OCI-M1 (cell line): ENCODE measurements around the gene SCN2B.

ENCODE experiments used
- DNase-seq: peaks from one replicate; lab custom pipeline; 2025; lab: John Stamatoyannopoulos, UW

Gene SCN2B

DNA sequence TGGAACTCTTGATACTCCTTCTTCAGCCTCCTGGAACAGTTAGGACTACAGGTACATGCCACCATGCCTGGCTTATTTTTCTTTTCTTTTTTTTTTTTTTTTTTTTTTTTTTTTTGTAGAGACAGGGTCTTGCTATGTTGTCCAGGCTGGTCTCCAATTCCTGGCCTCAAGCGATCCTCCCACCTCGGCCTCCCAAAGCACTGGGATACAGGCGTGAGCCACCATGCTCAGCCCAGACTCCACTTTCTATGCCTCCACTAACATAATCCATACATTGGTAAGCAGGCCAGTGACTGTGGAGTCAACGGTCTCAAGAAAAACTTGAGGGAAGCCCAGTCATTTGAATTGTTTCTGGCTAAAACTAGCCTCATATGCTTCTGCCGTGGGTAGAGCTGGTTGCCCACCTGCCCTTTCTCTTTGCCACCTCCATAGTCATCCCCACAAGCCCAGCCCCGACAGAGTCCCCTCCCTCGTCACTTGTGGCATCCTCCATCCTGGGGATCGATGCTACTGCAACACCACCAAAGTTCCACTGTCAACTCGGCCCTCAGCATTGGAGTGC is 2.4 kb downstream of the SCN2B start:
- DNase-seq, result no peak

GRCh38 chr11:118172356-118172755 is 4.1 kb downstream of the SCN2B start:
- no peak for DNase-seq

- DNase-seq, result peak; percentile 86
Observed at GRCh38 chr11:118171269-118172062, 5.0 kb downstream of the SCN2B start.

- no peak for DNase-seq
Observed at GRCh38 chr11:118170882-118171268, 5.6 kb downstream of the SCN2B start.

- no peak for DNase-seq
Observed at GRCh38 chr11:118170231-118170630, 6.2 kb downstream of the SCN2B start.

DNA sequence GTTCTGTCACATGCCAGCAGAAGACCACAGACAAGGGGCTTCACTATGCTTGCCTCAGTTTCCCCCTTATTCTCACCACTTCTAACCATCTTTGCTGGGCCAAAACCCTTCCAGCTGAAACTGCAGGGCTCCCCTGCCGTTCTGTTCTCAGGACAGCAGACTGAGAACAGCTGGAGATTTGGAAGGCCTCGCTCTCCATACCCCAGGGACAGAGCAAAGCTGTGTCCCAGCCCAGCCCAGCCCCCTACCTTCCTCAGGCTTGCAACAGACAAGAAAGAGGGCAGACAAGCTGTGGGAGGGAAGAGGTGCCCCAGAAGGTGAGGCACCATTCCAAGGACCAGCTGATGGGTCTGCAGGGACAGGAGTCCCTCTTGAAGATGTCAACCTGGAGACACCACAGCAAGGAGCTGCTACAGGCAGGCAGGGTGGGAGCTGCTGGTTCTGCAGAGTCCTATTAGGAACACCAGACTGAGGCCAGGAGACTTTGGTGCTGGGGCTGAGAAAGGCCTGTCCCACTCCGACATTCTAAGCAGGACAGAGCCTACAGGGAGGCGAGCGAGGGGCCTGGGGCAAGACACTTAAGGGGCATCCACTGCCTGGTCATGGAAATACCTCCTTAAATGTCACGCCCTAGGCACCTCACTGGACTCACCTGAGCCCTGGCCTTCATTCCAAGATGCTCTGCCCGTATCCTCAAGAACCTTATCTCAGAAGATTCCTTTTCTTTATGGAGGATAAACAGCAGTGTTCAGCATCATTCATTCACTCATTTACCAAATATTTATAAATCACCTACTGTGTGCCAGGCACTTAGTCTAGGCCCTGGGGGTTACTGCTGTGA is 6.9 kb downstream of the SCN2B start:
- DNase-seq, result no peak

- no peak for DNase-seq
Observed at GRCh38 chr11:118168751-118169150, 7.7 kb downstream of the SCN2B start.

GRCh38 chr11:118168316-118168715 is 8.1 kb downstream of the SCN2B start:
- DNase-seq, result no peak

DNA sequence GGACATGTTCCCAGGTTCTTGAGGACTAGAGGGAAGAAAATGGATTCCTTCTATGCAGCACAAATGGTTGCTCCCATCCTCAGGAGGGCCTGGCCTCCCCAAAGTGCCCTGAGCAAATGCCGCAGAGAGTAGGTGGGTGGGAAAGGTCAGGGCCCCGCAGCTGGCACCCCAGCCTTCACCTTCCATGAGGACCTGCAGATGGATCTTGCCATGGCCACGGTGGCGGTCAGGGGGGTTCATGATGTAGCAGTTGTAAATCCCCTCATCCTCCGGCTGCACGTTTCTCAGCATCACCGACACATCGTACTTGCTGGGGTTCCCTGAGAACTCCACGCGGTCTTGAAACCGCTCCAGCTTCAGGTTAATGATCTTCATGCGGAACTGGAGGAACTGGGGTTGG is 8.5 kb downstream of the SCN2B start:
- DNase-seq, result no peak

DNA sequence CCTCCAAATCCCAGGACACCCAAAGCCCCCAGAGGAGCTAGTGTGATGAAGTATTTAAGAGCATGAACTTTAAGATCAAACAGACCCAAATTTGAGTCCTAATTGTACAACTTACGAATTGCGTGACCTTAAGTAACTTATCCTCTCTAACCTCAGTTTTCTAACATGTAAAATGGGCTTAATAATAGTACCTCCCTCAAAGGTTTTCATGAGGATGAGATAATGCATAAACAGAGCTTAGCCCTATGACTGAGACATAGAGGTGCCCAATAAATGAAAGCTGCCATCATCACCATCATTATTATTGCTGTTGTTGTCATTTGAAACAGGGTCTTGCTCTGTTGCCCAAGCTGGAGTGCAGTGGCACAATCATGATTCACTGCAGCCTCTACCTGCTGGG is 9.2 kb downstream of the SCN2B start:
- no peak for DNase-seq

DNA sequence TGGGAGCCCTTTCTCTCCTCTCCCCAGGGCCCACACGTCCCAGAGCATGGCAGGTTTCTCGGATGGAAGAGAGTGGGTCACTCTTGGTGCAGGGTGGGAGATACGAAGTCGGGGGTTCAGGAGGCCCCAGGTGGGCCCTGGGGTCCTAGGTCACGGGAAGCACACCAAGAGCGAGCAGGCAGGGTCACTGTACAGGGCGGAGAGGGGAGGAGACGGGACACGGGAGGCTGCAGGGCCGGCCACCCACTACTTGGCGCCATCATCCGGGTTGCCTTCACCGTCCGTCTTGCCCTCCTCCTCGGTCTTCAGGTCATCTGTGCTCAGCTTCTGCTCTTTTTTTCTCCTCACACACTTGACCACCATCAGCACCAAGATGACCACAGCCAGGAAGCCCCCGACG is 9.8 kb downstream of the SCN2B start:
- no peak for DNase-seq

DNA sequence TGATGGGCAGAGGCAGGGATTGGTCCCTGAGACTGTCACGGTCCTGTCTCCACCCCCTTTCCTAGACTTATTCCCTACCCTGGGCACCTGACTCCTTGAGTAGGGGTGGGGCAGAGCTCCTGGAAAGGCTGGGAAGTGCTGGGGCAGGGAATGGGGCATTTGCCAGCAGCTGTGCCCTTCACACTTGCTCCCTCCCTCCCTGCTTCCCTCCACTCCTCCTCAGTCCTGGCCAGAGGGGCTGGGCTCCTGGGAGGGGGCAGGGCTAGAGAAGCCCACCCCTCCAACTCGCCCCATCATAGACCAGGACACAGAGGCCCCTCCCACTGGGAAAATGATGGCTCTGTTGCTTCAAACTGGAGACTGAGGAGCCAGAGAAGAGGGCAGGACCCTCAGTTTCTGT is 11.6 kb downstream of the SCN2B start:
- DNase-seq, result no peak

DNA sequence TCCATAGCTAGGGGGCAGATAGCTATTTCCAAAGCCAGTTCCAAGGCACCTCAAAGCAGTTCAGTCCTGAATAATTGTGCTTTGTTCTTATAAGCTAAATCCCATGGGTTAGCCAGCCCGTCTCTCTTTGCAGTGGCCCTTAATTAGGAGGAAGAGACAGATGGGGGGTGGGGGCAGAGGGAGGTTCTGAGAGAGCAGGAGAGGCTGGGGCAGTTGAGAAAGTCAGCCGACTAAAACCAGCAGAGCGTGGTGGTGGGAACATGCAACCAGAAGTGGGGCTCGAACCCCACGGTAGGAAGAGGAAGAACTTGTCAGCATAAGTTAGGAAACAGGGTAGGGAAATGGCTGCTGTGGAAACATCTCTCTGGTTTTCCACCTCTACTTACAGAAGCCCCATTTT is 12.9 kb downstream of the SCN2B start:
- DNase-seq, result no peak

DNA sequence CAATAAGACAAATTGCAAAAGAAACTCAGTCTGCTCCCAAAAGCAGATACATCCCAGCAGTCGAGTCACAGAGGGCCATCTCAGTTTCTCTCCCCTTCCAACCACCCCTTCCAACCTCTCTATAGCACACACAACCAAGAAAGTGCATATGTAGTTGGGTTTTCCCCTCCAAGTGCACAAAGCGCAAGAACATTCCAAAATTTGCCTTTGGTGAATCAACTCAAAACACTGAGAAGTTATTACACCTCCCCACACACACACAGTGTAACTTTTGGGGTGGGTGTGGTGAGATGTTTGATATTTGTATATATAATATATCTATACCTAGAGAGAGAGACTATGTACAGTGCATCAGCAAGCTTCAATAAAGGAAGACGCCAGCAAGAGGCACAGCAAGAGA is 13.6 kb downstream of the SCN2B start:
- no peak for DNase-seq

DNA sequence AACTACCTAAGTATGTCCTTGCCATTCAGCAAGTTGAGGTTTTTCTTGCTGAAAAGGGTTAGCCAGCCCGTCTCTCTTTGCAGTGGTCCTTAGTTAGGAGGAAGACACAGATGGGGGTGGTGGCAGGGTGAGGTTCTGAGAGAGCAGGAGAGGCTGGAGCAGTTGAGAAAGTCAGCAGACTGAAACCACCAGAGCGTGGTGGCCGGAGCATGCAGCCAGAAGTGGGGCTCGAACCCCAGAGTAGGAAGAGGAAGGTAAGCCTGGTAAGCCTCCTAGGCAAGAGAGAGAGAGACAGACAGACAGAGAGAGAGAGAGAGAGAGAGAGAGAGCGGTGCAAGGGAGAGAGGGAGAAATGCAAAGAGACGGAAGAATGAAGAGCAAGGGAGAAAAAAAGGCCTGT is 14.7 kb downstream of the SCN2B start:
- no peak for DNase-seq

- DNase-seq, result no peak
Observed at GRCh38 chr11:118157186-118157895, 19.1 kb downstream of the SCN2B start.

GRCh38 chr11:118156531-118157185 is 19.8 kb downstream of the SCN2B start:
- DNase-seq, result no peak

DNA sequence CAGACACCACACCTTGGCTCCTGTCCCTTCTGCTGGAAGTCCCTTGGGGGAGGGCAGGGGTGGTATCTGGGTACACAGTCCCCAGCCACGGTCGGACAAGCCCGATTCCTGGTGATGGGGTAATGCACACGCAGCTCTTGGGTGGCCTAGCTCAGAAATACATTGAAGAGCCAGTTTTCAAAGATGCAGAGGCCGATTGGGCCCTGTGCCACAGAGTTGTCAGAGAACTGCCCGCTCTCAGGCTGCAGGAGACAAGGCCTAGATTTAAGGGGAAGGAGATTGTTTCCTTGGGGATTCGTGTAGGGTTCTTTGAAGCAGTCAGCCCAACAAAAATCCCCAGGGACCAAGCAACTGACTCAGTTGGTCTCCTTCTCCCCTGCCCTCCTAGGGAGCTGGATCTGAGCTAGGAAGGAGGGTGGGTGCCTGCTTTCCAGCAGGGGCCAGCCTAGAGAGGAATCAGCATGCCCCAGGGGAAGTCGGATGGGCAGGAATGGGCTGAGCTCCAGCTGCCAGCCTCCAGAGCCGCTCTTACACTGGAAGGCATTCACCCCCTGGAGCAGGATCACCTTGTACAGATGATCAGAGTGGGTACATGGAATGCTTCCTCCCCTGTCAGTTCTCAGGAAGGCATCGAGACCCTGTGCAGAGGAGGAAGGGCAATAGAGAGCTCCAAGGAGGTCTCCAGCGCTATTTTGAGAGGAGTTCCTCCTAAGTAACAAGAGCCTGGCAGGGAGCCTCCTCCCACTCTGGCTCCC is 20.5 kb downstream of the SCN2B start:
- DNase-seq, result no peak

GRCh38 chr11:118154641-118155040 is 21.8 kb downstream of the SCN2B start:
- DNase-seq, result no peak

DNA sequence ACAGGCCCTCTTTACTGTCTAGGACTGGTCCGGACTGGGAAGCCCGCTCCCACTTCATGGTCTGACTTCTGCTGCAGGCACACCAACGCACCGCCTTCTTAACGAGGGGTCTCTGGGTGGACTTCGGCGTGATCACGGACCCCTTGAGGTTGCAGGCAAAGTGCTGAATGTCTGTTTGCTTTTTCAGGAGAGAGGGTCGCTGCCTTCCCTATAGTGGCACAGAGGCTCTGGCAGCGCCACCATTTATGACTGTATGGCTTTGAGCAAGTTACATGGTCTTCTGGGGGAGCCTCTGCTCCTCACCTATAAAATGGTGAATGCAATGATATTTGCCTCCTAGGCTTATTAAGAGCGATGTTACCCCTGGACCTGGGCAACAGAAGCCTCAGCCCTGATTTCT is 22.5 kb downstream of the SCN2B start:
- no peak for DNase-seq

GRCh38 chr11:118153516-118153915 is 22.9 kb downstream of the SCN2B start:
- DNase-seq, result no peak
